ENCODE data around the gene CEMIP2. TPM values are rescaled to one million over a fixed set of nuclear protein-coding genes. Genes with fewer than 3 reads are reported as not detected.

The CEMIP2 gene
- total and polyA plus RNA-seq, 4 donors, result 18.8 to 123 (median 38.6) TPM

DNA sequence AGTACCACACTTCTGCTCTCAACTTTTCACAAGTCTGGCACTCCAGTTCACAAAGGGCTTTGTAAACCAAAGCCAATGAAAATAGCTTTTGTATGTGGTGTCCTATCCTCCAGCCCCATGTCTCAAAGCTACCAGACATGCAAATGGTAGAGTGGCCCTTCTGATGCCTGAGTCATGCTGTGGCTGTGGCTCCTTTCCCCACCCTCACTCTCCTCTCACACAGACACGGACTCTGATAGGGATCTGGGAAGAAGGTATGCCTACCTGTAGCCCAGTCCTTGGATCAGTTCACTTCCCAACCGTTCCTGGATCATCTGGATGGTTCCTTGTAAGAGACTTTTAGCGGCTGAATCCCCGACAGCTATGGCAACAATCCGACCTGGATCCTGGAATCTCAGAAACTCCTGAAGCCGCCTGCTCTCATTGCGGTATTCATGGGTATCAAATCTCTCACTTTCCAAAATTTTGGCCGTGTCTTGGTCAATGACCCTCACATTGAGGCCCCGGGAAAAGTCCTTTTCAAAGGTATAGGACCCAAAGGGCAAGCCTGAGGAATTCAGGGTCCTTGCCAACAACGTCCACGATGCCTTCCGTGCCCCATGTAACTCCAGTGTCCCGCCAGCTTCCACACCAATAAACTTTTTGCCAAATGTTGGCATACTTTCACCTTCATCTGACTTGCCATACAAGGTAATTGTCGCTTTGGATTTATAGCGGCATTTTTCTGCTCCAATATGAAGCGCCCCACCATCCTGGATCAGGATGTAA, 23.4 kb downstream of the CEMIP2 start:
- Histone ChIP-seq H3K9me3 (ENCODE audit: control insufficient read depth in 4 of 4, low read length in 3 of 4) (no peaks in the 10 kb centered on the region), H3K27me3 (ENCODE audit: control insufficient read depth in 4 of 4, insufficient read depth in 4 of 4, low read length in 3 of 4) (no peaks in the 10 kb centered on the region), H3K36me3 (ENCODE audit: control insufficient read depth in 4 of 4, insufficient read depth in 3 of 4, low read depth in 1 of 4, low read length in 3 of 4) (peaks cover 0 to 50% (median 39%) of the 10 kb centered on the region in 4 donors), H3K4me3 (ENCODE audit: low read depth in 1 of 3, low read length in 3 of 3) (no peak overlapping the region), H3K27ac (ENCODE audit: low read depth in 1 of 2, low read length in 2 of 2) (no peak overlapping the region), H3K9ac (ENCODE audit: low read depth in 1 of 2, low read length in 2 of 2) (no peak overlapping the region), H3K4me1 (ENCODE audit: control insufficient read depth in 4 of 4, insufficient read depth in 4 of 4, low read length in 3 of 4) (peaks cover 7 to 37% (median 12%) of the 10 kb centered on the region in 4 donors)
- no peak for DNase-seq (ENCODE audit: low spot score)
- WGBS, result 95% methylated on average over 16 of the region's 16 CpGs
- TF ChIP-seq FOXA1 (IDR thresholded peaks at IDR 0.05) (no peak), TAF1 (conservative IDR thresholded peaks at IDR 0.05) (no peak), HNF4G (IDR thresholded peaks at IDR 0.05) (no peak), HNF4A (conservative IDR thresholded peaks at IDR 0.05) (no peak), RXRA (IDR thresholded peaks at IDR 0.05) (no peak), GABPA (IDR thresholded peaks at IDR 0.05 in 1 of 2, conservative IDR thresholded peaks at IDR 0.05 in 1 of 2) (no peak), EGR1 (IDR thresholded peaks at IDR 0.05; ENCODE audit: low read depth in 2 of 2) (no peak), FOXA2 (IDR thresholded peaks at IDR 0.05) (no peak), RAD21 (IDR thresholded peaks at IDR 0.05) (no peak)
- TF ChIP-seq, protein P1, sequence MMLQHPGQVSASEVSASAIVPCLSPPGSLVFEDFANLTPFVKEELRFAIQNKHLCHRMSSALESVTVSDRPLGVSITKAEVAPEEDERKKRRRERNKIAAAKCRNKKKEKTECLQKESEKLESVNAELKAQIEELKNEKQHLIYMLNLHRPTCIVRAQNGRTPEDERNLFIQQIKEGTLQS (IDR thresholded peaks at IDR 0.05), result no peak
- TF ChIP-seq, protein P2, sequence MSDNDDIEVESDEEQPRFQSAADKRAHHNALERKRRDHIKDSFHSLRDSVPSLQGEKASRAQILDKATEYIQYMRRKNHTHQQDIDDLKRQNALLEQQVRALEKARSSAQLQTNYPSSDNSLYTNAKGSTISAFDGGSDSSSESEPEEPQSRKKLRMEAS (IDR thresholded peaks at IDR 0.05), result no peak
- TF ChIP-seq, protein P3, sequence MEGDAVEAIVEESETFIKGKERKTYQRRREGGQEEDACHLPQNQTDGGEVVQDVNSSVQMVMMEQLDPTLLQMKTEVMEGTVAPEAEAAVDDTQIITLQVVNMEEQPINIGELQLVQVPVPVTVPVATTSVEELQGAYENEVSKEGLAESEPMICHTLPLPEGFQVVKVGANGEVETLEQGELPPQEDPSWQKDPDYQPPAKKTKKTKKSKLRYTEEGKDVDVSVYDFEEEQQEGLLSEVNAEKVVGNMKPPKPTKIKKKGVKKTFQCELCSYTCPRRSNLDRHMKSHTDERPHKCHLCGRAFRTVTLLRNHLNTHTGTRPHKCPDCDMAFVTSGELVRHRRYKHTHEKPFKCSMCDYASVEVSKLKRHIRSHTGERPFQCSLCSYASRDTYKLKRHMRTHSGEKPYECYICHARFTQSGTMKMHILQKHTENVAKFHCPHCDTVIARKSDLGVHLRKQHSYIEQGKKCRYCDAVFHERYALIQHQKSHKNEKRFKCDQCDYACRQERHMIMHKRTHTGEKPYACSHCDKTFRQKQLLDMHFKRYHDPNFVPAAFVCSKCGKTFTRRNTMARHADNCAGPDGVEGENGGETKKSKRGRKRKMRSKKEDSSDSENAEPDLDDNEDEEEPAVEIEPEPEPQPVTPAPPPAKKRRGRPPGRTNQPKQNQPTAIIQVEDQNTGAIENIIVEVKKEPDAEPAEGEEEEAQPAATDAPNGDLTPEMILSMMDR (IDR thresholded peaks at IDR 0.05; ENCODE audit: low read depth, low read length, missing input control), result no peak
- TF ChIP-seq, protein P4, sequence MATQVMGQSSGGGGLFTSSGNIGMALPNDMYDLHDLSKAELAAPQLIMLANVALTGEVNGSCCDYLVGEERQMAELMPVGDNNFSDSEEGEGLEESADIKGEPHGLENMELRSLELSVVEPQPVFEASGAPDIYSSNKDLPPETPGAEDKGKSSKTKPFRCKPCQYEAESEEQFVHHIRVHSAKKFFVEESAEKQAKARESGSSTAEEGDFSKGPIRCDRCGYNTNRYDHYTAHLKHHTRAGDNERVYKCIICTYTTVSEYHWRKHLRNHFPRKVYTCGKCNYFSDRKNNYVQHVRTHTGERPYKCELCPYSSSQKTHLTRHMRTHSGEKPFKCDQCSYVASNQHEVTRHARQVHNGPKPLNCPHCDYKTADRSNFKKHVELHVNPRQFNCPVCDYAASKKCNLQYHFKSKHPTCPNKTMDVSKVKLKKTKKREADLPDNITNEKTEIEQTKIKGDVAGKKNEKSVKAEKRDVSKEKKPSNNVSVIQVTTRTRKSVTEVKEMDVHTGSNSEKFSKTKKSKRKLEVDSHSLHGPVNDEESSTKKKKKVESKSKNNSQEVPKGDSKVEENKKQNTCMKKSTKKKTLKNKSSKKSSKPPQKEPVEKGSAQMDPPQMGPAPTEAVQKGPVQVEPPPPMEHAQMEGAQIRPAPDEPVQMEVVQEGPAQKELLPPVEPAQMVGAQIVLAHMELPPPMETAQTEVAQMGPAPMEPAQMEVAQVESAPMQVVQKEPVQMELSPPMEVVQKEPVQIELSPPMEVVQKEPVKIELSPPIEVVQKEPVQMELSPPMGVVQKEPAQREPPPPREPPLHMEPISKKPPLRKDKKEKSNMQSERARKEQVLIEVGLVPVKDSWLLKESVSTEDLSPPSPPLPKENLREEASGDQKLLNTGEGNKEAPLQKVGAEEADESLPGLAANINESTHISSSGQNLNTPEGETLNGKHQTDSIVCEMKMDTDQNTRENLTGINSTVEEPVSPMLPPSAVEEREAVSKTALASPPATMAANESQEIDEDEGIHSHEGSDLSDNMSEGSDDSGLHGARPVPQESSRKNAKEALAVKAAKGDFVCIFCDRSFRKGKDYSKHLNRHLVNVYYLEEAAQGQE (IDR thresholded peaks at IDR 0.05), result no peak

DNA sequence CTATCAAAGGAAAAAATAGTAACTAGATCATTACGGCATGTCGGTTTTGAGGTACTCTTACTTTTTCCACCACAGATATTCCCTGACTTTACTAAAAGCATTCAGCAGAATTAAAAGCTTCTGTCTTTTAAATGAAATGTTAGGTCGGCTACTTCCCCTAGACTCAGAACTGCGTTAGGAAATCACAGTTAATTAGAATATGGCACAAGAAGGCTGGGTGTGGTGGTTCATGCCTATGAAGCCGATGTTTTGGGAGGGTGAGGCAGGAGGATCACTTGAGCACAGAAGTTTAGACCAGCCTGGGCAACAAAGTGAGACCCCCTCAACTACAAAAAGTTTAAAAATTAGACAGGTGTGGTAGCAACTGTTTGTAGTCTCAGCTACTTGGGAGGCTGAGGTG, 24.4 kb downstream of the CEMIP2 start:
- Histone ChIP-seq H3K9me3 (ENCODE audit: control insufficient read depth in 4 of 4, low read length in 3 of 4) (no peaks in the 10 kb centered on the region), H3K9ac (ENCODE audit: low read depth in 1 of 2, low read length in 2 of 2) (no peak overlapping the region), H3K27ac (ENCODE audit: low read depth in 1 of 2, low read length in 2 of 2) (no peak overlapping the region), H3K27me3 (ENCODE audit: control insufficient read depth in 4 of 4, insufficient read depth in 4 of 4, low read length in 3 of 4) (no peaks in the 10 kb centered on the region), H3K4me1 (ENCODE audit: control insufficient read depth in 4 of 4, insufficient read depth in 4 of 4, low read length in 3 of 4) (peaks cover 9 to 38% (median 13%) of the 10 kb centered on the region in 4 donors), H3K4me3 (ENCODE audit: low read depth in 1 of 3, low read length in 3 of 3) (no peak overlapping the region), H3K36me3 (ENCODE audit: control insufficient read depth in 4 of 4, insufficient read depth in 3 of 4, low read depth in 1 of 4, low read length in 3 of 4) (peaks cover 0 to 44% (median 36%) of the 10 kb centered on the region in 4 donors)
- DNase-seq (ENCODE audit: low spot score), result no peak
- TF ChIP-seq RXRA (IDR thresholded peaks at IDR 0.05) (no peak), EGR1 (IDR thresholded peaks at IDR 0.05; ENCODE audit: low read depth in 2 of 2) (no peak), JUND (IDR thresholded peaks at IDR 0.05) (no peak), FOXA2 (IDR thresholded peaks at IDR 0.05) (no peak), FOXA1 (IDR thresholded peaks at IDR 0.05) (no peak), SP1 (IDR thresholded peaks at IDR 0.05) (no peak), RAD21 (IDR thresholded peaks at IDR 0.05) (no peak)
- TF ChIP-seq, protein P1 (IDR thresholded peaks at IDR 0.05), result no peak
- TF ChIP-seq, protein P5, sequence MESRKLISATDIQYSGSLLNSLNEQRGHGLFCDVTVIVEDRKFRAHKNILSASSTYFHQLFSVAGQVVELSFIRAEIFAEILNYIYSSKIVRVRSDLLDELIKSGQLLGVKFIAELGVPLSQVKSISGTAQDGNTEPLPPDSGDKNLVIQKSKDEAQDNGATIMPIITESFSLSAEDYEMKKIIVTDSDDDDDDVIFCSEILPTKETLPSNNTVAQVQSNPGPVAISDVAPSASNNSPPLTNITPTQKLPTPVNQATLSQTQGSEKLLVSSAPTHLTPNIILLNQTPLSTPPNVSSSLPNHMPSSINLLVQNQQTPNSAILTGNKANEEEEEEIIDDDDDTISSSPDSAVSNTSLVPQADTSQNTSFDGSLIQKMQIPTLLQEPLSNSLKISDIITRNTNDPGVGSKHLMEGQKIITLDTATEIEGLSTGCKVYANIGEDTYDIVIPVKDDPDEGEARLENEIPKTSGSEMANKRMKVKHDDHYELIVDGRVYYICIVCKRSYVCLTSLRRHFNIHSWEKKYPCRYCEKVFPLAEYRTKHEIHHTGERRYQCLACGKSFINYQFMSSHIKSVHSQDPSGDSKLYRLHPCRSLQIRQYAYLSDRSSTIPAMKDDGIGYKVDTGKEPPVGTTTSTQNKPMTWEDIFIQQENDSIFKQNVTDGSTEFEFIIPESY (IDR thresholded peaks at IDR 0.05), result no peak
- WGBS, result 86% methylated on average over 5 of the region's 5 CpGs

All from liver (tissue), 9 donors.